Ishikawa (cell line): Measurements from ENCODE around the gene MDC1.

Experiments
- CEBPB ChIP-seq: IDR thresholded peaks from 2 replicates; pipeline ENCODE4 v1.6.1; 2012
- CREB1 ChIP-seq: IDR thresholded peaks from 2 replicates; pipeline ENCODE4 v1.6.1; 2012; ENCODE audit warnings: low read depth
- EGR1 ChIP-seq: IDR thresholded peaks from 2 replicates; pipeline ENCODE4 v1.6.1; 2012
- EP300 ChIP-seq: IDR thresholded peaks from 2 replicates; pipeline ENCODE4 v1.6.1; 2012; ENCODE audit warnings: borderline replicate concordance
- FOXM1 ChIP-seq: IDR thresholded peaks from 2 replicates; pipeline ENCODE4 v1.6.1; 2012; ENCODE audit warnings: low read depth, borderline replicate concordance
- NFIC ChIP-seq: IDR thresholded peaks from 2 replicates; pipeline ENCODE4 v1.6.1; 2012
- RAD21 ChIP-seq: IDR thresholded peaks from 2 replicates; pipeline ENCODE4 v1.6.1; 2012; ENCODE audit warnings: low read depth
- TAF1 ChIP-seq: IDR thresholded peaks from 2 replicates; pipeline ENCODE4 v1.6.1; 2012; ENCODE audit warnings: low read depth, mild to moderate bottlenecking
- TCF12 ChIP-seq: IDR thresholded peaks from 2 replicates; pipeline ENCODE4 v1.6.1; 2012; ENCODE audit warnings: low read depth
- TEAD4 ChIP-seq: IDR thresholded peaks from 2 replicates; pipeline ENCODE4 v1.6.1; 2012
- USF1 ChIP-seq: IDR thresholded peaks from 2 replicates; pipeline ENCODE4 v1.6.1; 2012
- YY1 ChIP-seq: IDR thresholded peaks from 2 replicates; pipeline ENCODE4 v1.6.1; 2012; ENCODE audit warnings: low read depth
- ZBTB7A ChIP-seq: IDR thresholded peaks from 2 replicates; pipeline ENCODE4 v1.6.1; 2012; ENCODE audit warnings: low read depth
- TF ChIP-seq, protein P1 (sequence below): IDR thresholded peaks from 2 replicates; pipeline ENCODE4 v1.6.1; 2012
- TF ChIP-seq, protein P2 (sequence below): IDR thresholded peaks from 2 replicates; pipeline ENCODE4 v1.6.1; 2012; ENCODE audit warnings: low read depth, mild to moderate bottlenecking

MDC1 gene

GRCh38 chr6:30744054-30744805, 27.1 kb upstream of the MDC1 start, which contains the start of gene IER3:
TSS of gene IER3 (minus strand) at chr6:30744547. CDS start at chr6:30744518, 29 bp downstream.
- TF ChIP-seq TEAD4, result no peak
- TF ChIP-seq RAD21, result no peak
- TF ChIP-seq TCF12, result peak; percentile 18; the same call in 1 of the 2 replicates
- TF ChIP-seq, protein P1, sequence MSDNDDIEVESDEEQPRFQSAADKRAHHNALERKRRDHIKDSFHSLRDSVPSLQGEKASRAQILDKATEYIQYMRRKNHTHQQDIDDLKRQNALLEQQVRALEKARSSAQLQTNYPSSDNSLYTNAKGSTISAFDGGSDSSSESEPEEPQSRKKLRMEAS, result peak; percentile 71

- no peak for TF ChIP-seq ZBTB7A
- TF ChIP-seq, protein P1, result no peak
Measured at GRCh38 chr6:30743099-30744053, 26.3 kb upstream of the MDC1 start.

DNA sequence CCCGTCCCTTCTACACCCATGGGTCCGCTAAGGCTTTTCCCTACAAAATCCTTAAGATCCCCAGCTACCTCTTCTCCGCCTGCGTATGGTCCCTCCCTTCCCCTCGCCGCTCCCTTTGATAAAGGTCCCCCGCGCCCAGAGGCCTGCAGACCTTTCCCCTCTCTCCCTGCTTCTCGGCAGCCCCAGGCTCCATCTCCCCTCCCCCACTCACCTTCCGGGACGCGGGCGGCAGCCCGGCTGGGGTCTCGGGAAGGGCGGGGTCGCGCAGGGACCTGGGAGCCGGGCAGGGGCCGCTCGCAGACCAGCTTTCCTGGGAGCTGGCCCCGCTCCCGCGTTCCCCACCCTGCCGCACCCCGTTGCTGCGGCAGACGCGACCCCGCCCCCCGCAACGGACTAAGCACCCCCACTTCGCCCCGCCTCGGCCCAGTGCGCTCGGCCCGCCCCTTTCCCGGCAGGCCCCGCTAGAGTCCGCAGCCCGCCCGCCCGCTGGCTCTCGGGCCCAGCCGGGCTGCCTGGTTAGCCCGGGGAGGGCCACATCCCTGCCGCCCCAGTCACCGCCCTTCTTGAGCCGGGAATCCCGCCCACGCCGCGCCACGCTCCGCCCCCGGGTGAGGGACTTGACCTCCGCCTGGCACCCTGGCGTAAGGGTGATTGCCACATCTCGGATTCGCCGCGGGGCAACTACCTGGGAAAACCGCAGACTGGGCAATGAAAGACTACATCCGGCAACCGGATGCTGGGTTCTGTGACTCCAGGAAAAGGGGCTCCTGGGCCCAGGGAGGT, 25.4 kb upstream of the MDC1 start, which contains the start of gene FLOT1:
FLOT1 (minus strand) TSS at position 372 of the 783 bp plus-strand sequence. CDS start 498 bp downstream, outside the sequence.
- peak; percentile 91 for TF ChIP-seq EP300
- TF ChIP-seq ZBTB7A, result peak; percentile 65; the same call in 1 of the 2 replicates
- TF ChIP-seq RAD21, result no peak
- TF ChIP-seq, protein P2, sequence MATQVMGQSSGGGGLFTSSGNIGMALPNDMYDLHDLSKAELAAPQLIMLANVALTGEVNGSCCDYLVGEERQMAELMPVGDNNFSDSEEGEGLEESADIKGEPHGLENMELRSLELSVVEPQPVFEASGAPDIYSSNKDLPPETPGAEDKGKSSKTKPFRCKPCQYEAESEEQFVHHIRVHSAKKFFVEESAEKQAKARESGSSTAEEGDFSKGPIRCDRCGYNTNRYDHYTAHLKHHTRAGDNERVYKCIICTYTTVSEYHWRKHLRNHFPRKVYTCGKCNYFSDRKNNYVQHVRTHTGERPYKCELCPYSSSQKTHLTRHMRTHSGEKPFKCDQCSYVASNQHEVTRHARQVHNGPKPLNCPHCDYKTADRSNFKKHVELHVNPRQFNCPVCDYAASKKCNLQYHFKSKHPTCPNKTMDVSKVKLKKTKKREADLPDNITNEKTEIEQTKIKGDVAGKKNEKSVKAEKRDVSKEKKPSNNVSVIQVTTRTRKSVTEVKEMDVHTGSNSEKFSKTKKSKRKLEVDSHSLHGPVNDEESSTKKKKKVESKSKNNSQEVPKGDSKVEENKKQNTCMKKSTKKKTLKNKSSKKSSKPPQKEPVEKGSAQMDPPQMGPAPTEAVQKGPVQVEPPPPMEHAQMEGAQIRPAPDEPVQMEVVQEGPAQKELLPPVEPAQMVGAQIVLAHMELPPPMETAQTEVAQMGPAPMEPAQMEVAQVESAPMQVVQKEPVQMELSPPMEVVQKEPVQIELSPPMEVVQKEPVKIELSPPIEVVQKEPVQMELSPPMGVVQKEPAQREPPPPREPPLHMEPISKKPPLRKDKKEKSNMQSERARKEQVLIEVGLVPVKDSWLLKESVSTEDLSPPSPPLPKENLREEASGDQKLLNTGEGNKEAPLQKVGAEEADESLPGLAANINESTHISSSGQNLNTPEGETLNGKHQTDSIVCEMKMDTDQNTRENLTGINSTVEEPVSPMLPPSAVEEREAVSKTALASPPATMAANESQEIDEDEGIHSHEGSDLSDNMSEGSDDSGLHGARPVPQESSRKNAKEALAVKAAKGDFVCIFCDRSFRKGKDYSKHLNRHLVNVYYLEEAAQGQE, result no peak
- TF ChIP-seq TCF12, result peak; percentile 92
- TF ChIP-seq, protein P1, result no peak; the same call in 1 of the 2 replicates
- no peak; the same call in 1 of the 2 replicates for TF ChIP-seq YY1
- peak; percentile 75 for TF ChIP-seq NFIC
- TF ChIP-seq CREB1, result no peak; the same call in 1 of the 2 replicates
- peak; percentile 98 for TF ChIP-seq CEBPB
- 0 out of 2 replicates have a peak, but pooled peaks have one; percentile 13 for TF ChIP-seq USF1
- TF ChIP-seq FOXM1, result peak; percentile 71
- peak; percentile 61; the same call in 1 of the 2 replicates for TF ChIP-seq TEAD4
- TF ChIP-seq TAF1, result peak; percentile 61
- TF ChIP-seq EGR1, result peak; percentile 98

GRCh38 chr6:30741789-30742315, 24.8 kb upstream of the MDC1 start:
- TF ChIP-seq, protein P1, result no peak
- no peak for TF ChIP-seq CEBPB

DNA sequence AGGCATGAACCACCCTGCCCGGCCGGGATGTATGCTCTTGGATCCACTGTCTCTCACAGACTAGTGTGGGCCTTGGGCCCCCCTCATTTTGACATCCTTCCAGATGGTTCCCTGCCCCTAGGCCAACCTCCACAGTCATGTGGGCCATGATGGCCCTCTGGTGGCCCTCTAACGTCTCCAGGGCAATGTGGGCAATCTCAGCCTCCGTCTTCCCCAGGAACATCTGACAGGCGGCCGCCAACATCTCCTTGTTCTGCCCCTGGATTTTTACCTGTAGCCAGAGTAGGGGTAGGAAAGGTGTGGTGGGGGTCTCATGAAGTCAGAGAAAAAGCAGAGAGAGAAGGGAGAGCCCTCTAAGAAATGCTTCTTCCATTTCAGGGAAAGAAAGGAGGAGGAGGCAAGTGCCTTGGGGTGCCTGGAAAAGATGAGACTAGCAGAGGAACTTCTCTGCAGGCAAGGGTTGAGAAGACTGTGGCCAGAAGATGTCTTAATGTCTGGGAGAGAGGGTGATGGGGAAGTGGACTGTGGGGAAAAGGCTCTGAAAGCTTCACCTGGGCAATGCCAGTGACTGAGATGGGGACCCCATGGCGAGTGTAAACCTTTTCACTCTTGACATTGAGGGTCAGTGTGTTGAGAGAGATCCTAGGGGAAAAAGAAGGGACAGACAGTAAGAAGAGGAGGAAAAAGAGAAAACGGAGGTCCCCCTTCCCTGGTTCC, 24.1 kb upstream of the MDC1 start:
- TF ChIP-seq EGR1 (no peak), FOXM1 (no peak), YY1 (no peak), NFIC (no peak), USF1 (no peak), RAD21 (no peak), EP300 (no peak), TCF12 (no peak), TAF1 (no peak), TEAD4 (no peak), CEBPB (no peak), CREB1 (no peak), ZBTB7A (no peak)
- TF ChIP-seq, protein P2, result no peak
- TF ChIP-seq, protein P1, result no peak
